Measurements from ENCODE around the gene KRT12. TPM values are rescaled to one million over a fixed set of nuclear protein-coding genes. Genes with fewer than 3 reads are reported as not detected.

KRT12 gene
- total RNA-seq, 5 donors from 2014 or later (not counting 1 experiment from before 2014, with no cell fraction given): 0.10 TPM; not detected in 4

DNA sequence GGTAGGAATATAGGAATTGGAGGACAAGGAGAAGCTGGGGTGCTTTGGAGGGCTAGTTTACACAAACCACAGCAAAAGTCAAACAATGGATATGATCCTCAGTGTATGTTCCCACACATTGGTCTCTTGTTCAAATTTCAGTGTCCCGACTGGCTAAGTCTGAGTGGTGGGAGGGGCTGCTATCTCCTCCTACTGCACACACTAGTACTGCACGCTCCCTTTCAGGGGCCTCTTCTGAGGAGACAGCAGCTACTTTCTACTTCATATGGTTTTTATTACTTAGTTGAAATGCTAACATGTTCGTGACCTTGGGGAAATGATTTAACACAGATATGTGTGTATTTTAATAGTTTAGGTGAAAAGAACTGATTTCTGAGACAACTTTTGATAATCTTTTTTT, 25.8 kb downstream of the KRT12 start:
- Histone ChIP-seq H3K36me3 (ENCODE audit: control insufficient read depth in 2 of 2, extremely low read depth in 1 of 2, insufficient read depth in 1 of 2, low read length in 1 of 2) (no peaks in the 10 kb centered on the region), H3K9me3 (no peaks in the 10 kb centered on the region), H3K4me1 (ENCODE audit: control insufficient read depth in 1 of 2, extremely low read depth in 1 of 2, insufficient read depth in 2 of 2, low read length in 2 of 2) (no peaks in the 10 kb centered on the region), H3K27ac (ENCODE audit: low read length) (no peak overlapping the region), H3K4me3 (ENCODE audit: control insufficient read depth in 1 of 2, extremely low read depth in 1 of 2, low read length in 1 of 2) (no peak overlapping the region), H3K27me3 (replicated peaks in 1 of 2; ENCODE audit: control insufficient read depth in 2 of 2, extremely low read depth in 1 of 2, insufficient read depth in 2 of 2, low read length in 1 of 2) (peaks cover 2 to 7% of the 10 kb centered on the region in 2 experiments)
- Mint-ChIP-seq H3K9me3 (no peaks in the 10 kb centered on the region), H3K4me3 (no peak overlapping the region), H3K36me3 (no peaks in the 10 kb centered on the region), H3K4me1 (no peaks in the 10 kb centered on the region), H3K27me3 (peaks cover 38 to 40% of the 10 kb centered on the region in 2 donors), H3K27ac (no peak overlapping the region)
- ChIA-PET CTCF (no interaction called here), POLR2A (interaction anchor here in 1 of 2 donors (0.7 kb wide), 1 partner anchor 32 kb away, joined by 7 read pairs; no protein-coding TSS in a partner anchor)
- ATAC-seq (replicated peaks in 1 of 4) (no peak), DNase-seq (no peak)
- no CpG with 5 or more reads among the region's 3 CpGs for WGBS (ENCODE audit: insufficient coverage)

DNA sequence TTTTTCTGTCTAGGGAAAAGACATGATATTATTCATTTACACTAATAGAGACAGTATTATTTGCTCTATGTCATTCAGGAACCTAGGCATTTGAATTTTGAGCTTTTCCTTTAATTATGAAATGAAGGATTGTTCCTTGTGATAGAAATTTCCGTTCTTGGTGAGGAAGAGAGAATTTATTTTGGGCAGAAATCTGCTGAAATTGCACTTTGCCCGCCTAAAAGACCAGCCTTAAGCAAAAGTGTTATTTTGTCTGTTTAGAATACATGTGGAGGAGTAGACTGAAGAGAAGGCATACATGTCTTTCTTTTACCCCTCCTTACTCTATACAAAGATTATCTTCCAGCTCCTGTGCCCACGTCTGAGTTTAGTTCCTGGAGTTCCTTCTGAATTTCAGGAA, 27.8 kb downstream of the KRT12 start:
- no peaks in the 10 kb centered on the region for H3K4me1 ChIP-seq (ENCODE audit: control insufficient read depth in 1 of 2, extremely low read depth in 1 of 2, insufficient read depth in 2 of 2, low read length in 2 of 2)
- peaks cover 8% of the 10 kb centered on the region for H3K36me3 Mint-ChIP-seq
- CTCF ChIA-PET: no interaction called here
- H3K27ac Mint-ChIP-seq: no peak overlapping the region
- no peak overlapping the region for H3K27ac ChIP-seq (ENCODE audit: low read length)
- POLR2A ChIA-PET: no interaction called here
- H3K36me3 ChIP-seq (ENCODE audit: control insufficient read depth in 2 of 2, extremely low read depth in 1 of 2, insufficient read depth in 1 of 2, low read length in 1 of 2): peaks cover 0 to 6% of the 10 kb centered on the region in 2 donors
- H3K9me3 Mint-ChIP-seq: no peaks in the 10 kb centered on the region
- H3K4me3 Mint-ChIP-seq: no peak overlapping the region
- peaks cover 19 to 22% of the 10 kb centered on the region in 2 donors for H3K27me3 Mint-ChIP-seq
- H3K27me3 ChIP-seq (replicated peaks in 1 of 2; ENCODE audit: control insufficient read depth in 2 of 2, extremely low read depth in 1 of 2, insufficient read depth in 2 of 2, low read length in 1 of 2): peaks cover 2 to 4% of the 10 kb centered on the region in 2 experiments
- H3K4me3 ChIP-seq (ENCODE audit: control insufficient read depth in 1 of 2, extremely low read depth in 1 of 2, low read length in 1 of 2): no peak overlapping the region
- DNase-seq (no peak), ATAC-seq (replicated peaks in 1 of 4) (no peak)
- WGBS (ENCODE audit: insufficient coverage): 63% methylated on average over 1 of the region's 3 CpGs
- no peaks in the 10 kb centered on the region for H3K9me3 ChIP-seq
- no peaks in the 10 kb centered on the region for H3K4me1 Mint-ChIP-seq

DNA sequence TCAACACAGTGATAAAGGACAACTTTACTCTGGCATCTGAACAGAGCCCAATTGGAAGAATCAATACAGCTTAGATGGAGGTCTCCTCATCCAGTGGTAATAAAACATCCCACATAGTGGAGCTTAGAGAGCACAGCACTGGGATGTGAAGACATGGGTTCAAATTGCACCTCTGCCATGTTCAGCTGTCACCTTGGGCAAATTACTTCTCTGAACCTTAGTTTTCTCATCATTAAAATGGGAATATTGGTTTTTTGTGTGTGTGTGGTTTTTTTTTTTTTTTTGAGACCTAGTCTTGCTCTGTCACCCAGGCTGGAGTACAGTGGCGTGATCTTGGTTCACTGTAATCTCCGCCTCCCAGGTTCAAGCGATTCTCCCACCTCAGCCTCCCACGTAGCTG, 31.0 kb downstream of the KRT12 start:
- DNase-seq (no peak), ATAC-seq (replicated peaks in 1 of 4) (no peak)
- Mint-ChIP-seq H3K9me3 (no peaks in the 10 kb centered on the region), H3K27me3 (peaks cover 3 to 8% of the 10 kb centered on the region in 2 donors), H3K4me3 (no peak overlapping the region), H3K4me1 (no peaks in the 10 kb centered on the region), H3K36me3 (peaks cover 11% of the 10 kb centered on the region), H3K27ac (no peak overlapping the region)
- Histone ChIP-seq H3K36me3 (ENCODE audit: control insufficient read depth in 2 of 2, extremely low read depth in 1 of 2, insufficient read depth in 1 of 2, low read length in 1 of 2) (peaks cover 0 to 6% of the 10 kb centered on the region in 2 donors), H3K4me3 (ENCODE audit: control insufficient read depth in 1 of 2, extremely low read depth in 1 of 2, low read length in 1 of 2) (no peak overlapping the region), H3K9me3 (no peaks in the 10 kb centered on the region), H3K4me1 (ENCODE audit: control insufficient read depth in 1 of 2, extremely low read depth in 1 of 2, insufficient read depth in 2 of 2, low read length in 2 of 2) (no peaks in the 10 kb centered on the region), H3K27me3 (replicated peaks in 1 of 2; ENCODE audit: control insufficient read depth in 2 of 2, extremely low read depth in 1 of 2, insufficient read depth in 2 of 2, low read length in 1 of 2) (no peaks in the 10 kb centered on the region), H3K27ac (ENCODE audit: low read length) (no peak overlapping the region)
- WGBS (ENCODE audit: insufficient coverage): no CpG with 5 or more reads among the region's 4 CpGs
- ChIA-PET POLR2A (no interaction called here), CTCF (no interaction called here)

DNA sequence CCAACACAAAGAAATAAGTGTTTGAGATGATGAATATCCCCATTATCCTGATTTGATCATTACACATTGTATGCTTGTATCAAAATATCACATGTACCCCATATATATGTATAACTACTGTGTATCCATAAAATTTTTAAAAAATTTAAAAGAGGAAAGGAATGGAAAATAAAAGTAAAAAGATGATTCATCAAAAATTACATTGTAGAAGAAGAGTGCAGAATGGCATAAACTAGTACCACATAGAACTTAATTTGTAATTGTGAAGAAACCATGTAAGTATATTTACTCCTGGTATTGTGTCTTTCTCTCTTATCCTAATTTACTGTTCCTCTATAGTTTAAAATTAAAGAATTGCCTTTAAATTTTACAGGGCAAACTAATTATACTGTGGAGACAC, 33.1 kb downstream of the KRT12 start:
- ATAC-seq (replicated peaks in 1 of 4) (no peak), DNase-seq (no peak)
- ChIA-PET CTCF (interaction anchor here in 1 of 2 donors (1.0 kb wide), 1 partner anchor 832 kb away, joined by 4 read pairs; no protein-coding TSS in a partner anchor), POLR2A (no interaction called here)
- Mint-ChIP-seq H3K9me3 (peaks cover 0 to 5% (median 0%) of the 10 kb centered on the region in 3 donors), H3K27ac (no peak overlapping the region), H3K36me3 (peaks cover 20% of the 10 kb centered on the region), H3K4me1 (no peaks in the 10 kb centered on the region), H3K27me3 (no peaks in the 10 kb centered on the region), H3K4me3 (no peak overlapping the region)
- Histone ChIP-seq H3K4me1 (ENCODE audit: control insufficient read depth in 1 of 2, extremely low read depth in 1 of 2, insufficient read depth in 2 of 2, low read length in 2 of 2) (no peaks in the 10 kb centered on the region), H3K27ac (ENCODE audit: low read length) (no peak overlapping the region), H3K36me3 (ENCODE audit: control insufficient read depth in 2 of 2, extremely low read depth in 1 of 2, insufficient read depth in 1 of 2, low read length in 1 of 2) (peaks cover 0 to 6% of the 10 kb centered on the region in 2 donors), H3K4me3 (ENCODE audit: control insufficient read depth in 1 of 2, extremely low read depth in 1 of 2, low read length in 1 of 2) (no peak overlapping the region), H3K27me3 (replicated peaks in 1 of 2; ENCODE audit: control insufficient read depth in 2 of 2, extremely low read depth in 1 of 2, insufficient read depth in 2 of 2, low read length in 1 of 2) (no peaks in the 10 kb centered on the region), H3K9me3 (no peaks in the 10 kb centered on the region)

DNA sequence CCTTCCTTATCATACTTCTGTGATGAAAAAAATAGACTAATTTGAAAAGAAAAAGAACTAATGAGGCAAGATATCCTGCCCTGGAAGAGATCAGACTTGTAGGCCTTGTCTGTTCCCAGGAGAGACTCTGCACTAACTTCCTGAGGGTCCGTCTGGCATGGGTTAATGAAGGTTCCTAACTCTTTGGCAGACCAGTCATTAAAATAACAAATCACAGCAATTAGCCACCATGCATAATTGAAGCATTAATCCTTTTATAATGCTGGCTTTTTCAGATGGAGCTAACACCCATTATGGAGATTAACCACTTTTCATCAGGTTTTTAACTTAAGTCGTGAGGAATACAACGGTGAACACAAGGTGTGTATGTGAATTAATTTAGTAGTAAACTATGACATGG, 34.2 kb downstream of the KRT12 start:
- CTCF ChIA-PET: interaction anchor here in 1 of 2 donors (1.0 kb wide), 1 partner anchor 833 kb away, joined by 4 read pairs; no protein-coding TSS in a partner anchor
- DNase-seq (no peak), ATAC-seq (replicated peaks in 1 of 4) (no peak)
- no peaks in the 10 kb centered on the region for H3K27me3 Mint-ChIP-seq
- WGBS (ENCODE audit: insufficient coverage): no CpG with 5 or more reads among the region's 3 CpGs
- Histone ChIP-seq H3K4me3 (ENCODE audit: control insufficient read depth in 1 of 2, extremely low read depth in 1 of 2, low read length in 1 of 2) (no peak overlapping the region), H3K9me3 (no peaks in the 10 kb centered on the region), H3K27ac (ENCODE audit: low read length) (no peak overlapping the region), H3K27me3 (replicated peaks in 1 of 2; ENCODE audit: control insufficient read depth in 2 of 2, extremely low read depth in 1 of 2, insufficient read depth in 2 of 2, low read length in 1 of 2) (no peaks in the 10 kb centered on the region), H3K4me1 (ENCODE audit: control insufficient read depth in 1 of 2, extremely low read depth in 1 of 2, insufficient read depth in 2 of 2, low read length in 2 of 2) (no peaks in the 10 kb centered on the region), H3K36me3 (ENCODE audit: control insufficient read depth in 2 of 2, extremely low read depth in 1 of 2, insufficient read depth in 1 of 2, low read length in 1 of 2) (peaks cover 0 to 6% of the 10 kb centered on the region in 2 donors)
- H3K4me3 Mint-ChIP-seq: no peak overlapping the region
- H3K9me3 Mint-ChIP-seq: peaks cover 0 to 5% (median 0%) of the 10 kb centered on the region in 3 donors
- peaks cover 1 to 3% (median 3%) of the 10 kb centered on the region in 3 donors for H3K4me1 Mint-ChIP-seq
- H3K36me3 Mint-ChIP-seq: peaks cover 22% of the 10 kb centered on the region
- H3K27ac Mint-ChIP-seq: no peak overlapping the region
- POLR2A ChIA-PET: no interaction called here

DNA sequence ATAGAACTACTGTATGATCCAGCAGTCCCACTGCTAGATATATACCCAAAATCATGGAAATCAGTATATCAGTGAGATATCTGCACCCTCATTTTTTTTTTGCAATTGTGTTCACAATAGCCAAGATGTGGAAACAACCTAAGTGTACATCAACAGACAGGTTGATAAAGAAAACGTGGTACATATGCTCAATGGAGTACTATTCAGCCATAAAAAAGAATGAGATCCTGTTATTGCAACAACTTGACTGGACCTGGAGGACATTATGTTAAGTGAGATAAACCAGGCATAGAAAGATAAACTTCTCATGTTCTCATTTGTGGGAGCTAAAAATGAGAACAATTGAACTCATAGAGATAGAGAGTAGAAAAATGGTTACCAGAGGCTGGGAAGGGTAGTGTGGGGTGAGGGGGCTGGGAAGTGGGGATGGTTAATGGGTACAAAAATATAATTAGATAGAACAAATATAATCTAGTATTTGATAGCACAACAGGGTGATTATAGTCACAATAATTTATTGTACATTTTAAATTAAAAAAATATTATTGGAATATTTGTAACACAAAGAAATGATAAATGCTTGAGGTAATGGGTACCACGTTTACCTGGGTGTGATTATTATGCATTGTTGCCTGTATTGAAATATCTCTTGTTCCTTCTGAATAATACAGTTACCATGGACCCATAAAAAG, 36.8 kb downstream of the KRT12 start:
- ChIA-PET POLR2A (no interaction called here), CTCF (no interaction called here)
- peaks cover 4 to 10% (median 6%) of the 10 kb centered on the region in 3 donors for H3K4me1 Mint-ChIP-seq
- WGBS (ENCODE audit: insufficient coverage): 100% methylated on average over 1 of the region's 2 CpGs
- no peak overlapping the region for H3K4me3 Mint-ChIP-seq
- no peaks in the 10 kb centered on the region for H3K27me3 ChIP-seq (replicated peaks in 1 of 2; ENCODE audit: control insufficient read depth in 2 of 2, extremely low read depth in 1 of 2, insufficient read depth in 2 of 2, low read length in 1 of 2)
- DNase-seq (no peak), ATAC-seq (replicated peaks in 1 of 4) (no peak)
- no peaks in the 10 kb centered on the region for H3K9me3 ChIP-seq
- H3K4me3 ChIP-seq (ENCODE audit: control insufficient read depth in 1 of 2, extremely low read depth in 1 of 2, low read length in 1 of 2): no peak overlapping the region
- H3K9me3 Mint-ChIP-seq: peaks cover 0 to 5% (median 0%) of the 10 kb centered on the region in 3 donors
- peaks cover 0 to 4% of the 10 kb centered on the region in 2 donors for H3K27me3 Mint-ChIP-seq
- peaks cover 33% of the 10 kb centered on the region for H3K36me3 Mint-ChIP-seq
- H3K36me3 ChIP-seq (ENCODE audit: control insufficient read depth in 2 of 2, extremely low read depth in 1 of 2, insufficient read depth in 1 of 2, low read length in 1 of 2): peaks cover 0 to 6% of the 10 kb centered on the region in 2 donors
- no peak overlapping the region for H3K27ac ChIP-seq (ENCODE audit: low read length)
- H3K27ac Mint-ChIP-seq: no peak overlapping the region
- no peaks in the 10 kb centered on the region for H3K4me1 ChIP-seq (ENCODE audit: control insufficient read depth in 1 of 2, extremely low read depth in 1 of 2, insufficient read depth in 2 of 2, low read length in 2 of 2)
